Endothelial cell of umbilical vein (primary cell): Measurements from ENCODE around the gene ZFR2. TPM values are rescaled to one million over a fixed set of nuclear protein-coding genes. Genes with fewer than 3 reads are reported as not detected.
"Not testable (repeated sequence)": the region's sequence is repeated elsewhere in the genome, so short reads cannot be mapped to it uniquely, and the experiment has no call there.

Experiments
- BruUV-seq: library from RNA; stranded (reverse); fragments of 400-500 nt; replicated peaks from 2 replicates; lab custom pipeline; 2021; lab: Mats Ljungman, UMichigan
- CTCF ChIA-PET: fragments of 300-600, 350-600 bp; sonication (Branson Sonifier 250); formaldehyde crosslinking; loops from one replicate; lab custom pipeline; 2021; ENCODE audit warnings: antibody characterized with exemption, inconsistent platforms; lab: Charles Lee
- POLR2A ChIA-PET: fragments of 300-600, 350-600 bp; sonication (Branson Sonifier 250); formaldehyde crosslinking; loops from one replicate; lab custom pipeline; 2021; ENCODE audit warnings: antibody characterized with exemption, inconsistent platforms; lab: Charles Lee
- DNase-seq: peaks from one replicate; pipeline ENCODE4 v3.0.0-alpha.2; 2011; ENCODE audit warnings: low read depth, low spot score
- FAIRE-seq: peaks from 2 replicates; lab custom pipeline; 2011; peaks lifted over from hg19 to GRCh38; lab: Jason Lieb, UNC
- H2AFZ ChIP-seq: 2 replicates; pipeline ENCODE4 v1.6.0; 2012; ENCODE audit warnings: low read depth, low read length, control low read depth, inconsistent platforms
- H3K27ac ChIP-seq: 2 replicates; pipeline ENCODE4 v1.5.1; 2011; ENCODE audit warnings: low read depth, mild to moderate bottlenecking, control low read depth, low read length, moderate library complexity; ENCODE audit not compliant: insufficient read depth
- H3K27me3 ChIP-seq, 2 experiments: 2 replicates each; pipeline versions ENCODE4 v1.6.0 to v1.6.1; 2011; ENCODE audit warnings: low read length in 2 of 2, mixed read lengths in 1 of 2; ENCODE audit not compliant: control insufficient read depth in 2 of 2, insufficient read depth in 2 of 2
- H3K36me3 ChIP-seq, 2 experiments: 2 replicates in 1 of 2; 3 replicates in 1 of 2; pipeline ENCODE4 v1.5.1; 2011; ENCODE audit warnings: low read length in 2 of 2, mild to moderate bottlenecking in 1 of 2, moderate library complexity in 1 of 2; ENCODE audit not compliant: control insufficient read depth in 2 of 2, insufficient read depth in 2 of 2; ENCODE audit errors: extremely low read depth in 1 of 2
- H3K4me1 ChIP-seq: 3 replicates; pipeline ENCODE4 v1.5.1; 2011; ENCODE audit warnings: mild to moderate bottlenecking, low read length; ENCODE audit not compliant: control insufficient read depth, insufficient read depth; ENCODE audit errors: extremely low read depth
- H3K4me2 ChIP-seq: 2 replicates; pipeline ENCODE4 v1.6.1; 2011; ENCODE audit warnings: low read length, control low read depth, mixed read lengths; ENCODE audit not compliant: insufficient read depth
- H3K4me3 ChIP-seq, 3 experiments: fragments of 200-600 bp in 1 of 3; sonication (generic), shearing (Covaris generic) in 1 of 3; replicated peaks in 1 of 3; 2 replicates each; pipeline ENCODE4 v1.5.1; 2011 to 2016; ENCODE audit warnings: control low read depth in 3 of 3, low read length in 3 of 3, mild to moderate bottlenecking in 2 of 3, inconsistent platforms in 1 of 3, low read depth in 1 of 3, moderate library complexity in 1 of 3; ENCODE audit not compliant: insufficient read depth in 1 of 3
- H3K79me2 ChIP-seq: 2 replicates; pipeline ENCODE4 v1.6.0; 2012; ENCODE audit warnings: low read length, inconsistent platforms; ENCODE audit not compliant: control insufficient read depth, insufficient read depth
- H3K9ac ChIP-seq: replicated peaks from 2 replicates; pipeline ENCODE3; 2011; ENCODE audit warnings: low read length, control low read depth; ENCODE audit not compliant: insufficient read depth; ENCODE audit errors: extremely low read depth
- H3K9me1 ChIP-seq: replicated peaks from 3 replicates; pipeline ENCODE4 v1.6.0; 2011; ENCODE audit warnings: mild to moderate bottlenecking, low read length; ENCODE audit not compliant: control insufficient read depth, insufficient read depth; ENCODE audit errors: extremely low read depth
- H3K9me3 ChIP-seq: replicated peaks from 2 replicates; pipeline ENCODE4 v1.5.1; 2012; ENCODE audit warnings: low read length, inconsistent platforms; ENCODE audit not compliant: control insufficient read depth, insufficient read depth
- H4K20me1 ChIP-seq: replicated peaks from 2 replicates; pipeline ENCODE3; 2011; ENCODE audit warnings: mild to moderate bottlenecking, low read length; ENCODE audit not compliant: control insufficient read depth, insufficient read depth; ENCODE audit errors: extremely low read depth
- dilution Hi-C: fragments of 300-500 bp; cut with MboI; formaldehyde crosslinking; loops from one replicate; pipeline ENCODE4 v1.15.0; 2019; ENCODE audit warnings: low sequenced_read_pairs; ENCODE audit not compliant: extremely low pct_ligation_motif_present
- intact Hi-C: fragments of 100-400 bp; cut with micrococcal nuclease; formaldehyde crosslinking; loops from one replicate; pipeline ENCODE4 v1.10.0; 2022
- polyA plus RNA-seq, 4 experiments: library from polyadenylated mRNA; depleted of rRNA in 3 of 4; stranded (reverse) in 3 of 4; unstranded in 1 of 4; fragments of >200 nt; gene quantifications; 2 replicates each; pipeline versions ENCODE4 v1.2.1 to v1.2.3, GENCODE V29; 2011 to 2012; ENCODE audit warnings: missing spikeins in 1 of 4
- small RNA-seq: library from RNA; depleted of rRNA; stranded (forward); fragments of <200 nt; gene quantifications from one replicate; pipeline ENCODE3, GENCODE V24; 2012; ENCODE audit warnings: low replicate concordance, low read depth; ENCODE audit not compliant: insufficient read depth, insufficient read length
- total RNA-seq: library from RNA; stranded (reverse); gene quantifications from 2 replicates; pipeline ENCODE4 v1.2.3, GENCODE V29; 2021

Gene ZFR2
- total and polyA plus RNA-seq, 2 donors (not counting 3 experiments of a cell fraction or from before 2014, with no cell fraction given), result not detected

GRCh38 chr19:3757705-3758104 lies 111.1 kb downstream of the ZFR2 start:
- BruUV-seq, H3K4me2 ChIP-seq, H3K9me1 ChIP-seq, H4K20me1 ChIP-seq, FAIRE-seq, intact Hi-C loops, H3K27me3 ChIP-seq, H3K9ac ChIP-seq, H3K27ac ChIP-seq, H3K36me3 ChIP-seq, H3K9me3 ChIP-seq, POLR2A ChIA-PET, H3K4me3 ChIP-seq, H3K4me1 ChIP-seq, H2AFZ ChIP-seq, dilution Hi-C loops, DNase-seq: not testable (repeated sequence)
- CTCF ChIA-PET, result interaction anchor here (0.7 kb wide), 1 partner anchor 11 kb away, joined by 4 read pairs; no protein-coding TSS in a partner anchor
- peaks cover 19% of the 10 kb centered on the region for H3K79me2 ChIP-seq

Small RNA genes lying within 50 kb of the gene (small RNA-seq; reads per million reads assigned to genes)
- gene AC005777.1, result not detected

Other genes starting within 250 kb of the ZFR2 start
- 36.1 and 36.4 TPM in 2 replicates for gene CACTIN, start 242.2 kb downstream of the ZFR2 start, total RNA-seq
- gene CACTIN, start 242.2 kb downstream of the ZFR2 start, polyA plus RNA-seq, result 29.7 and 31.8 TPM in 2 replicates
- gene PIP5K1C, start 168.6 kb downstream of the ZFR2 start, total RNA-seq, result 79.5 and 82.2 TPM in 2 replicates
- gene PIP5K1C, start 168.6 kb downstream of the ZFR2 start, polyA plus RNA-seq, result 31.6 and 37.4 TPM in 2 replicates
- not detected in 2 replicates for gene TJP3, start 160.7 kb downstream of the ZFR2 start, total RNA-seq
- gene TJP3, start 160.7 kb downstream of the ZFR2 start, polyA plus RNA-seq, result 0.10 TPM in 1 of 2 replicates, not detected in the other
- gene APBA3, start 107.3 kb downstream of the ZFR2 start, total RNA-seq, result 23.4 and 24.3 TPM in 2 replicates
- 25.1 and 41.7 TPM in 2 replicates for gene APBA3, start 107.3 kb downstream of the ZFR2 start, polyA plus RNA-seq
- gene MRPL54, start 106.4 kb downstream of the ZFR2 start, total RNA-seq, result 67.5 and 76.3 TPM in 2 replicates
- gene MRPL54, start 106.4 kb downstream of the ZFR2 start, polyA plus RNA-seq, result 80.2 and 93.1 TPM in 2 replicates
- not detected in 2 replicates for gene RAX2, start 96.8 kb downstream of the ZFR2 start, total RNA-seq
- gene RAX2, start 96.8 kb downstream of the ZFR2 start, polyA plus RNA-seq, result not detected in 2 replicates
- not detected in 2 replicates for gene MATK, start 82.7 kb downstream of the ZFR2 start, total RNA-seq
- not detected in 2 replicates for gene MATK, start 82.7 kb downstream of the ZFR2 start, polyA plus RNA-seq
- not detected in 2 replicates for gene ATCAY, start 11.6 kb upstream of the ZFR2 start, total RNA-seq
- 0.03 TPM in 1 of 2 replicates, not detected in the other for gene ATCAY, start 11.6 kb upstream of the ZFR2 start, polyA plus RNA-seq
- not detected in 2 replicates for gene NMRK2, start 64.0 kb upstream of the ZFR2 start, total RNA-seq
- gene NMRK2, start 64.0 kb upstream of the ZFR2 start, polyA plus RNA-seq, result not detected in 2 replicates
- 157 and 170 TPM in 2 replicates for gene DAPK3, start 102.1 kb upstream of the ZFR2 start, total RNA-seq
- gene DAPK3, start 102.1 kb upstream of the ZFR2 start, polyA plus RNA-seq, result 175 and 176 TPM in 2 replicates
- 2,318 and 2,351 TPM in 2 replicates for gene EEF2, start 116.4 kb upstream of the ZFR2 start, total RNA-seq
- gene EEF2, start 116.4 kb upstream of the ZFR2 start, polyA plus RNA-seq, result 1,496 and 1,538 TPM in 2 replicates
- gene PIAS4, start 138.7 kb upstream of the ZFR2 start, total RNA-seq, result 46.2 and 47.2 TPM in 2 replicates
- 23.6 and 26.2 TPM in 2 replicates for gene PIAS4, start 138.7 kb upstream of the ZFR2 start, polyA plus RNA-seq
- gene ZBTB7A, start 197.9 kb upstream of the ZFR2 start, total RNA-seq, result 28.0 and 29.0 TPM in 2 replicates
- gene ZBTB7A, start 197.9 kb upstream of the ZFR2 start, polyA plus RNA-seq, result 8.2 and 10.8 TPM in 2 replicates